COR-L47 (cell line): Measurements from ENCODE around the gene HIPK2.
A peak's percentile ranks its signal among the peaks of the same experiment; 100 is the strongest.

Source experiments
- DNase-seq: peaks from one replicate; lab custom pipeline; 2025; lab: John Stamatoyannopoulos, UW

The HIPK2 gene

GRCh38 chr7:139538881-139539635 is 238.7 kb downstream of the HIPK2 start:
- no peak for DNase-seq

GRCh38 chr7:139536152-139536551 is 241.6 kb downstream of the HIPK2 start:
- DNase-seq = no peak

- DNase-seq = no peak
These were observed 242.7 kb downstream of the HIPK2 start for GRCh38 chr7:139534966-139535651.

GRCh38 chr7:139534096-139534495 is 243.7 kb downstream of the HIPK2 start:
- DNase-seq = no peak

- no peak for DNase-seq
These were observed 245.1 kb downstream of the HIPK2 start for GRCh38 chr7:139532636-139533155.

- DNase-seq = no peak
These were observed 246.7 kb downstream of the HIPK2 start for GRCh38 chr7:139531094-139531493.

- DNase-seq = no peak
These were observed 250.9 kb downstream of the HIPK2 start for GRCh38 chr7:139526578-139527544.

GRCh38 chr7:139525750-139526149 is 252.0 kb downstream of the HIPK2 start:
- no peak for DNase-seq

GRCh38 chr7:139525239-139525638 is 252.6 kb downstream of the HIPK2 start:
- DNase-seq = no peak

GRCh38 chr7:139523968-139524815 is 253.6 kb downstream of the HIPK2 start:
- DNase-seq = no peak

GRCh38 chr7:139523199-139523941 is 254.4 kb downstream of the HIPK2 start, which contains the start of gene CLEC2L:
Gene CLEC2L (plus strand): TSS chr7:139523685. CDS start chr7:139523928, 243 bp downstream.
- peak; percentile 3 for DNase-seq

GRCh38 chr7:139522830-139523198 is 255.0 kb downstream of the HIPK2 start:
- DNase-seq = no peak

GRCh38 chr7:139521439-139521838 is 256.4 kb downstream of the HIPK2 start:
- no peak for DNase-seq

GRCh38 chr7:139515266-139515665 is 262.5 kb downstream of the HIPK2 start:
- no peak for DNase-seq
